AG09319 (cell line): Measurements from ENCODE around the gene RAPGEF5.

ENCODE experiments used
- DNase-seq: peaks from one replicate; pipeline ENCODE4 v3.0.0-alpha.2; 2010; ENCODE audit warnings: low read depth; ENCODE audit errors: extremely low read depth
- TF ChIP-seq, protein P1 (sequence below): IDR thresholded peaks from 2 replicates; pipeline ENCODE4 v1.5.1; 2011; ENCODE audit warnings: low read depth, mild to moderate bottlenecking, inconsistent platforms, low read length, moderate library complexity

Gene RAPGEF5

GRCh38 chr7:22231141-22231540 lies 125.8 kb downstream of the RAPGEF5 start:
- TF ChIP-seq, protein P1, sequence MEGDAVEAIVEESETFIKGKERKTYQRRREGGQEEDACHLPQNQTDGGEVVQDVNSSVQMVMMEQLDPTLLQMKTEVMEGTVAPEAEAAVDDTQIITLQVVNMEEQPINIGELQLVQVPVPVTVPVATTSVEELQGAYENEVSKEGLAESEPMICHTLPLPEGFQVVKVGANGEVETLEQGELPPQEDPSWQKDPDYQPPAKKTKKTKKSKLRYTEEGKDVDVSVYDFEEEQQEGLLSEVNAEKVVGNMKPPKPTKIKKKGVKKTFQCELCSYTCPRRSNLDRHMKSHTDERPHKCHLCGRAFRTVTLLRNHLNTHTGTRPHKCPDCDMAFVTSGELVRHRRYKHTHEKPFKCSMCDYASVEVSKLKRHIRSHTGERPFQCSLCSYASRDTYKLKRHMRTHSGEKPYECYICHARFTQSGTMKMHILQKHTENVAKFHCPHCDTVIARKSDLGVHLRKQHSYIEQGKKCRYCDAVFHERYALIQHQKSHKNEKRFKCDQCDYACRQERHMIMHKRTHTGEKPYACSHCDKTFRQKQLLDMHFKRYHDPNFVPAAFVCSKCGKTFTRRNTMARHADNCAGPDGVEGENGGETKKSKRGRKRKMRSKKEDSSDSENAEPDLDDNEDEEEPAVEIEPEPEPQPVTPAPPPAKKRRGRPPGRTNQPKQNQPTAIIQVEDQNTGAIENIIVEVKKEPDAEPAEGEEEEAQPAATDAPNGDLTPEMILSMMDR, result no peak
- DNase-seq, result no peak

DNA sequence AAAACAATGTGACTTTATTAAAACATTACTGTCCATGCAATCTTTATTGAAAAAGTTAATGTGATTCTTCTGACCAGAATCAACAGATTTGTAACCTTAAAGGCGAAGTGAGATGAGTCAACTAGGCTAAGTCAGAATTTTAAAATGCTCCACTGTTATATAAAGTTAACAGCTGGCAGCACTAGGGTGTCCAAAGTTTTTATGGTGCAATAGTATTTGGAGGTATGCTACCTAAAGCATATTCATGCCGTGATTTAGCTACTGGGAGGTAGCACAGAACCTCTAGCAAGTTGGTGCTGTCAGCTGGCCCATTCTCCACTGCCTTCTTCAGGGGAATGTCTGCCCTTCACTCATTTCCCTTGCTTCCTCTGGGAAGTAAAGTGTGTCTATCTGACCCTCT lies 126.7 kb downstream of the RAPGEF5 start:
- DNase-seq, result no peak
- TF ChIP-seq, protein P1, result no peak

GRCh38 chr7:22229148-22229547 lies 127.8 kb downstream of the RAPGEF5 start:
- TF ChIP-seq, protein P1, result no peak
- no peak for DNase-seq

- TF ChIP-seq, protein P1, result no peak
- no peak for DNase-seq
These were observed 133.1 kb downstream of the RAPGEF5 start for GRCh38 chr7:22223807-22224206.

GRCh38 chr7:22220941-22221340 lies 136.0 kb downstream of the RAPGEF5 start:
- TF ChIP-seq, protein P1, result no peak

DNA sequence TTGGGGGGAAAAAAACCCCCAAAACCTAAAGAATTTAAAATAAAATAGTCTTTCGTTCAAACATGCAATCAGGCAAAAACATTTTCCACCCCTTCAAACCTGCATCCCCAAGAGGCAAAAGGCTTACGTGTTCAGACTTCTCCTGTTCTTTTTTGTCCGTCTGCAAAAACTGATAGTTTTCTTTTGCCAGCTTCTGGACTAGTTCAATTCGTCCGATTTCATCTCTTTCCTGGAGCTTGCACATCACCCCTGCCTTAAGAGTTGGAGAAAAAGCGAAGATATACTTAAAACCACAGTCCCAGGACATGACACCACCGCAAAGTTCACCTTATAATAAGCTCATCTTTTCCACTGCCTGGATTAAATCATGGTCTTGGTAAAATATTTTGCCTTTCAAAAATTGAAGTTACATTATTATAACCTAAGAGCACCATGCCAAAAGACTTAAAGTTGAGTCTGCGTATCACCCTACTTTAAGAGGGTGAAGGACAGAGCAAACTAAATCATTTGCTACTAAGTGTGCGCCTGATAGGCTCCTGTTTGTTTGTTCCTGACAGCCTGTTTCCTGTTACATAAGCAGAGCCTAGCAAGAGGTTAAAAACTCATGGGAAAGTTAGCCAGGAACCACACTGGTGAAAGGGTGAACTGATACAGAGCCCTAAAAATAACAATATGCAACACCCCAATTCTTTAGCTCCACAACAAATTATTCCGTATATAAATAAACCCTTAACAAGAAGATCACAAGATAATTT lies 137.0 kb downstream of the RAPGEF5 start:
- no peak for DNase-seq

More at GRCh38 chr7:22220941-22221340, 136.0 kb downstream of the RAPGEF5 start:
- DNase-seq, result no peak

GRCh38 chr7:22219036-22219435 lies 137.9 kb downstream of the RAPGEF5 start:
- TF ChIP-seq, protein P1, result no peak
- no peak for DNase-seq

More for the DNA sequence above, 137.0 kb downstream of the RAPGEF5 start:
- TF ChIP-seq, protein P1, result no peak
